ENCODE data around the gene MYLIP.

MYLIP gene

GRCh38 chr6:16149305-16149704 lies 20.4 kb downstream of the MYLIP start:
- Histone ChIP-seq H3K36me3 (ENCODE audit: control insufficient read depth in 2 of 2, insufficient read depth in 1 of 2, low read length in 2 of 2) (peaks cover 49 to 89% of the 10 kb centered on the region in 2 experiments), H3K27ac (ENCODE audit: extremely low read depth, low read depth, low read length) (no peak overlapping the region), H3K9me3 (ENCODE audit: control insufficient read depth, insufficient read depth, low read depth, low read length) (no peaks in the 10 kb centered on the region), H3K4me1 (ENCODE audit: control insufficient read depth, insufficient read depth, low read length) (peaks cover 12% of the 10 kb centered on the region), H3K4me3 (ENCODE audit: low read depth, low read length) (no peak overlapping the region)
- ChIA-PET POLR2A (no interaction called here), CTCF (no interaction called here)
- TF ChIP-seq SETDB1 (IDR thresholded peaks at IDR 0.05; ENCODE audit: insufficient read length, low read length) (no peak), ZNF623 (tag by site-specific recombination; IDR thresholded peaks at IDR 0.05) (no peak), FEZF1 (tag by site-specific recombination; IDR thresholded peaks at IDR 0.05) (no peak)

- ChIA-PET CTCF (interaction anchor here (0.6 to 2.6 kb wide), 4 partner anchors 16 to 507 kb away, joined by 3 to 11 read pairs (median 4); no protein-coding TSS in a partner anchor), POLR2A (no interaction called here)
- peaks cover 48 to 89% of the 10 kb centered on the region in 2 experiments for H3K36me3 ChIP-seq (ENCODE audit: control insufficient read depth in 2 of 2, insufficient read depth in 1 of 2, low read length in 2 of 2)
- H3K4me1 ChIP-seq (ENCODE audit: control insufficient read depth, insufficient read depth, low read length): peaks cover 12% of the 10 kb centered on the region
- no peaks in the 10 kb centered on the region for H3K9me3 ChIP-seq (ENCODE audit: control insufficient read depth, insufficient read depth, low read depth, low read length)
- no peak overlapping the region for H3K27ac ChIP-seq (ENCODE audit: extremely low read depth, low read depth, low read length)
- peak; percentile 96 for TF ChIP-seq ZNF510 (tag by site-specific recombination; IDR thresholded peaks at IDR 0.05; ENCODE audit: insufficient replicate concordance)
- TF ChIP-seq SP3 (tag by site-specific recombination; IDR thresholded peaks at IDR 0.05): no peak
- no peak for TF ChIP-seq SALL2 (tag by site-specific recombination; IDR thresholded peaks at IDR 0.05; ENCODE audit: borderline replicate concordance)
- no peak overlapping the region for H3K4me3 ChIP-seq (ENCODE audit: low read depth, low read length)
Measured at GRCh38 chr6:16150098-16150497, 21.2 kb downstream of the MYLIP start.

- TF ChIP-seq ZNF394 (tag by site-specific recombination; IDR thresholded peaks at IDR 0.05; ENCODE audit: borderline replicate concordance): no peak
- TF ChIP-seq ZNF792 (tag by site-specific recombination; IDR thresholded peaks at IDR 0.05): no peak
- TF ChIP-seq PBX3 (CRISPR knock-in tag; IDR thresholded peaks at IDR 0.05): no peak
- TF ChIP-seq ZNF776 (tag by site-specific recombination; IDR thresholded peaks at IDR 0.05; ENCODE audit: borderline replicate concordance): no peak
- TF ChIP-seq HOXA7 (CRISPR knock-in tag; IDR thresholded peaks at IDR 0.05; ENCODE audit: borderline replicate concordance): no peak
- no peak for TF ChIP-seq ZNF24 (tag by site-specific recombination; IDR thresholded peaks at IDR 0.05)
- TF ChIP-seq ZNF423 (tag by site-specific recombination; IDR thresholded peaks at IDR 0.05): no peak
- no peak for TF ChIP-seq ZNF404 (tag by site-specific recombination; IDR thresholded peaks at IDR 0.05)
- no peak for TF ChIP-seq KLF8 (tag by site-specific recombination; IDR thresholded peaks at IDR 0.05)
- TF ChIP-seq ZSCAN30 (tag by site-specific recombination; IDR thresholded peaks at IDR 0.05): no peak
- TF ChIP-seq ZNF223 (tag by site-specific recombination; IDR thresholded peaks at IDR 0.05): no peak
- TF ChIP-seq SETDB1 (IDR thresholded peaks at IDR 0.05; ENCODE audit: insufficient read length, low read length): no peak
- no peak for TF ChIP-seq OVOL3 (tag by site-specific recombination; IDR thresholded peaks at IDR 0.05)
- no peak for TF ChIP-seq ZNF660 (tag by site-specific recombination; IDR thresholded peaks at IDR 0.05)
- no peak for TF ChIP-seq ZNF19 (tag by site-specific recombination; IDR thresholded peaks at IDR 0.05; ENCODE audit: low read depth)
- TF ChIP-seq ZBTB21 (tag by site-specific recombination; IDR thresholded peaks at IDR 0.05): no peak
- no peak for TF ChIP-seq ZNF654 (tag by site-specific recombination; IDR thresholded peaks at IDR 0.05; ENCODE audit: low read depth)
- H3K4me1 ChIP-seq (ENCODE audit: control insufficient read depth, insufficient read depth, low read length): no peaks in the 10 kb centered on the region
- no peaks in the 10 kb centered on the region for H3K9me3 ChIP-seq (ENCODE audit: control insufficient read depth, insufficient read depth, low read depth, low read length)
- H3K4me3 ChIP-seq (ENCODE audit: low read depth, low read length): no peak overlapping the region
- ChIA-PET CTCF (interaction anchor here (0.8 to 1.4 kb wide), 2 partner anchors 30 to 532 kb away, joined by 3 to 4 read pairs; no protein-coding TSS in a partner anchor), POLR2A (interaction anchor here (0.6 to 1.7 kb wide), 2 partner anchors 25 to 203 kb away, joined by 3 to 6 read pairs; partner anchors contain the start of gene MYLIP)
- H3K27ac ChIP-seq (ENCODE audit: extremely low read depth, low read depth, low read length): no peak overlapping the region
- H3K36me3 ChIP-seq (ENCODE audit: control insufficient read depth in 2 of 2, insufficient read depth in 1 of 2, low read length in 2 of 2): peaks cover 34 to 78% of the 10 kb centered on the region in 2 experiments
Measured at GRCh38 chr6:16153211-16153820, 24.4 kb downstream of the MYLIP start.
